BLaER1 treated with 17β-estradiol and CSF1 and Interleukin-3, amounts not matched to agents 10 nM and 100 nM (cell line): ENCODE data around the gene HSPA9.

Experiments used
- H3K27ac ChIP-seq, 11 experiments: shearing (Covaris generic); formaldehyde crosslinking; 2 replicates each; pipeline ENCODE4 v1.8.1; 2022
- H3K27me3 ChIP-seq, 11 experiments: shearing (Covaris generic); formaldehyde crosslinking; 2 replicates each; pipeline ENCODE4 v1.8.1; 2022
- H3K36me3 ChIP-seq, 11 experiments: shearing (Covaris generic); formaldehyde crosslinking; 2 replicates each; pipeline ENCODE4 v1.8.1; 2022
- H3K4me1 ChIP-seq, 10 experiments: shearing (Covaris generic); formaldehyde crosslinking; 2 replicates each; pipeline ENCODE4 v1.8.1; 2022
- H3K4me2 ChIP-seq, 11 experiments: shearing (Covaris generic); formaldehyde crosslinking; 2 replicates each; pipeline ENCODE4 v1.8.1; 2022
- H3K4me3 ChIP-seq, 10 experiments: shearing (Covaris generic); formaldehyde crosslinking; 2 replicates each; pipeline ENCODE4 v1.8.1; 2022
- H3K9ac ChIP-seq, 11 experiments: shearing (Covaris generic); formaldehyde crosslinking; 2 replicates each; pipeline ENCODE4 v1.8.1; 2022
- H3K9me3 ChIP-seq, 11 experiments: shearing (Covaris generic); formaldehyde crosslinking; replicated peaks in 1 of 11; 2 replicates each; pipeline ENCODE4 v1.8.1; 2022
- H4K20me1 ChIP-seq, 11 experiments: shearing (Covaris generic); formaldehyde crosslinking; 2 replicates each; pipeline ENCODE4 v1.8.1; 2022
- Cebpa-rat ChIP-seq, 11 experiments: shearing (Covaris generic); IDR thresholded peaks; 2 replicates each; pipeline ENCODE4 v1.8.1; 2022

Gene HSPA9

DNA sequence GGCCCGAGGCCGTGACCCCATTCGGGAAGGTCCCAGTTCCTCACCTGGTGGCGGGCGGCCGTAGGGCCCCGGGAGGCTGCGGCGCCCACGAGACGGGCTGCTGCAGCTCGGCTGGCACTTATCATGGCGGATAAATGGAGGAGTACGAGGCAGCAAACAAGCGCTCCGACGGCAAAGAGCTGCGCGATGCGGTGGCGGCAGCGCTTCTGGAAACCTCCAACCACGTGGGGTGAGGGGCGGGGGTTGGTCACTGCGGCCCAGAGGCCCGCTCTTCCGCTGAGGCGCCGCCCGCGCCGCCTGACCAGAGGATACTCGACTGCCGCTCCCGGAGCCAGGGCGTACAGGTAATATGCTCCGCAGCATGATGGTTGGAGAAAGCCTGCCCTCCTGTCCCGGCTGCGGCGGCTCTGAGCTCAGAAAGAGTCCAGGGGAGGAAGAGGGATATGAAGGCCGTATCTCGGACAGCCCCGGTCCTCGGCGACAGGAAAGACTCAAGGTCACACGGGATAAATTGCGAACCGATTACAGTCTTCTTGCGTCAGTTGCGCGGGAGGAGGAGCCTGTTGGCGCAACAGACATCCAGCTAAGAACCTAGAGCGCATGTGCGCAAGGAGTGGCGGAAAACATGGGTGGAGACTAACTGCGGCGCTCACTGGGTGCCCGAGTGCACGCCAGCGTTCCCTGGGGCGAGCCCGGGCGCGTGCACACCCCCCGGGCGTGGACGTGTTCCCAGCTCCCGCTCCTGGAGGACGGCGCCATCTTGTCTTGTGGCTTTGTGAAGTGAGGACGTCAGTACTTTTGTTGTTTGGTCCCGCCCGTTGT is at the start of gene HSPA9:
Gene HSPA9 (minus strand): TSS at position 208 of the 822 bp plus-strand sequence. CDS start 83 bp downstream, at position 125.
- Histone ChIP-seq H3K4me1 (peaks cover 16 to 46% (median 30%) of the 10 kb centered on the region in 10 experiments), H3K27ac (peak within 1 kb of the TSS; percentile 95 to 100 (median 98)), H3K4me3 (peak within 1 kb of the TSS; percentile 81 to 99 (median 91)), H4K20me1 (peaks cover 27 to 46% (median 40%) of the 10 kb centered on the region in 11 experiments; a peak in 21 of 22 replicates), H3K27me3 (no peaks in the 10 kb centered on the region), H3K9ac (peak within 1 kb of the TSS; percentile 92 to 99 (median 98)), H3K36me3 (peaks cover 33 to 41% (median 38%) of the 10 kb centered on the region in 11 experiments), H3K9me3 (0 out of 22 replicates have a peak, but pooled peaks cover 0 to 6% (median 0%) of the 10 kb centered on the region in 11 experiments), H3K4me2 (peak within 1 kb of the TSS; percentile 85 to 98 (median 92))
- peak; percentile 85 to 100 (median 96); a peak in 20 of 22 replicates for TF ChIP-seq Cebpa-rat (IDR thresholded peaks at IDR 0.05)

GRCh38 chr5:138623053-138623452 is 47.9 kb upstream of the HSPA9 start:
- no peak for TF ChIP-seq Cebpa-rat (IDR thresholded peaks at IDR 0.05)
- peak overlapping the region in 2 of 11 experiments; percentile 27 to 49; a peak in 2 of 22 replicates for H3K4me2 ChIP-seq
- no peak overlapping the region for H3K27ac ChIP-seq
- peaks cover 0 to 62% (median 6%) of the 10 kb centered on the region in 10 experiments; a peak in 11 of 20 replicates for H3K4me1 ChIP-seq
- H3K36me3 ChIP-seq: no peaks in the 10 kb centered on the region
- H3K27me3 ChIP-seq: no peaks in the 10 kb centered on the region
- H4K20me1 ChIP-seq: no peaks in the 10 kb centered on the region
- H3K4me3 ChIP-seq: no peak overlapping the region
- H3K9me3 ChIP-seq: no peaks in the 10 kb centered on the region; a peak in 1 of 22 replicates
- no peak overlapping the region for H3K9ac ChIP-seq

GRCh38 chr5:138622051-138622450 is 46.9 kb upstream of the HSPA9 start:
- no peaks in the 10 kb centered on the region for H4K20me1 ChIP-seq
- H3K36me3 ChIP-seq: no peaks in the 10 kb centered on the region
- no peak for TF ChIP-seq Cebpa-rat (IDR thresholded peaks at IDR 0.05)
- H3K9me3 ChIP-seq: no peaks in the 10 kb centered on the region; a peak in 1 of 22 replicates
- no peaks in the 10 kb centered on the region for H3K27me3 ChIP-seq
- no peak overlapping the region for H3K9ac ChIP-seq
- no peak overlapping the region for H3K4me3 ChIP-seq
- peaks cover 0 to 62% (median 6%) of the 10 kb centered on the region in 10 experiments; a peak in 11 of 20 replicates for H3K4me1 ChIP-seq
- peak overlapping the region in 2 of 11 experiments; percentile 27 to 49; a peak in 5 of 22 replicates for H3K4me2 ChIP-seq
- H3K27ac ChIP-seq: no peak overlapping the region

DNA sequence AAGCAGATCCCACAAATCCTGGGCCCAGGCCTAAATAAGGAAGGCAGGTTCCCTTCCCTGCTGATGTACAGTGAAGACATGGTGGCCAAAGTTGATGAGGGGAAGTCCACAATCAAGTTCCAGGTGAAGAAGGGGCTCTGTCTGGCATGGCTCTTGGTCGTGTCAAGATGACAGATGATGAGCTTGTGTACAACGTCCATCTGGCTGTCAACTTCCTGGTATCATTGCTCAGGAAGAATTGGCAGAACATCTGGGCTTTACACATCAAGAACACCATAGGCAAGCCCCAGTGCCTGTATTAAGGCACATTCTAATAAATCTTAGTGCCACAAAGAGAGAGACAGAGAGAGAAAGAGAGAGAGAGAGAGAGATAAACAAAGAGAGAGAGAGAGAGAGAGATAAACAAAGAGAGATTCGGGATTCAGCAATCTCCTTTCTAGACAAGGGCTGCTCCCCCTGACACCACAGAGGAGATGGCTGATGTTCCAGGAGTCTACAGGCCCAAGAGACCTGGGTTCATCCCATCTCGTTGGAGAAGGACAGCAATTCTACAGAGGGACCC is 45.5 kb upstream of the HSPA9 start:
- H3K36me3 ChIP-seq: no peaks in the 10 kb centered on the region
- no peak for TF ChIP-seq Cebpa-rat (IDR thresholded peaks at IDR 0.05)
- no peak overlapping the region for H3K9ac ChIP-seq

DNA sequence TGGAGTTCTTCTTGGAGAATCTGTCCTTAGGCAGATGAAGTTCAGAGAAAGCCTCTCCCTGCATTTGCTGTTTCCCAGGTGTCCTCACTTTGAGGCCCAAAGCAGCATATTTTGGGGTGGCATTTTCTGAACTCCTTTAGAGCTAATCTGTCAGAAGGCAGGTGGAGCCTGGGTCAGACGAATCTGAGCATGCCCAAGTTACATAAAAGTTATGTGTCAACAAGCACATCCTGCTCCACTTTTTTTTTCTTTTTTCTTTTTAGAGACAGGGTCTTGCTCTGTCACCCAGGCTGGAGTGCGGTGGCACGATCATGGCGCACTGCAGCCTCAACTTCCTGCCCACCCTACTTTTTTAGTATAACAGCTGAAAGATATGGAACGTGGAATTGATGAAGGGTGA is 41.3 kb upstream of the HSPA9 start:
- peaks cover 5 to 30% (median 12%) of the 10 kb centered on the region in 10 experiments for H3K4me1 ChIP-seq
- no peak overlapping the region for H3K27ac ChIP-seq
- H3K4me3 ChIP-seq: no peak overlapping the region
- H3K9ac ChIP-seq: no peak overlapping the region
- no peaks in the 10 kb centered on the region for H3K27me3 ChIP-seq
- peak overlapping the region in 8 of 11 experiments; percentile 2 to 32 (median 15); a peak in 6 of 22 replicates for H3K4me2 ChIP-seq
- no peaks in the 10 kb centered on the region for H3K9me3 ChIP-seq
- no peaks in the 10 kb centered on the region for H3K36me3 ChIP-seq
- H4K20me1 ChIP-seq: no peaks in the 10 kb centered on the region
- TF ChIP-seq Cebpa-rat (IDR thresholded peaks at IDR 0.05): no peak

More for the DNA sequence above, 45.5 kb upstream of the HSPA9 start:
- peaks cover 0 to 54% (median 9%) of the 10 kb centered on the region in 10 experiments; a peak in 14 of 20 replicates for H3K4me1 ChIP-seq
- H3K9me3 ChIP-seq: no peaks in the 10 kb centered on the region; a peak in 1 of 22 replicates
- no peak overlapping the region for H3K4me3 ChIP-seq
- no peaks in the 10 kb centered on the region for H4K20me1 ChIP-seq
- no peaks in the 10 kb centered on the region for H3K27me3 ChIP-seq
- H3K4me2 ChIP-seq: peak overlapping the region in 2 of 11 experiments; percentile 4 to 48; a peak in 2 of 22 replicates
- peak overlapping the region in 1 of 11 experiments; percentile 30; a peak in 1 of 22 replicates for H3K27ac ChIP-seq

DNA sequence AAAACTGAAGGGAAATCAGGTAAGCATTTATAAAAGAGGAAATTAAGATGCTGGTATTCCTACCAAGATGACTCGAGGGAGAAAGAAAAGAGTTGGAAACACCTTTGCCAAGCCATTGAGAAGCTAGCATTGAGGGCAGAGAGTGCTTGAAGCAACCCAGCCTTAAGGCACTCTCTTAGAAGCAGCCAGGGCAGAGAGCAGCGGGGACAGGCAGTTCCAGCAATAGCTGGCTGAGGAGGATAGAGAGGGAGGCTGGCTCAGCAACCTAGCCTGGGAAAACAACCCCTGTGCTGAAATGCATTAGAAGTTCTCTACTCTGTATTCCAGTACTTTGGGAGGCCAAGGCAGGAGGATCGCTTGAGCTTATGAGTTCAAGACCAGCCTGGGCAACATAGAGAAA is 40.3 kb upstream of the HSPA9 start:
- Histone ChIP-seq H3K4me3 (no peak overlapping the region), H3K36me3 (no peaks in the 10 kb centered on the region)
- TF ChIP-seq Cebpa-rat (IDR thresholded peaks at IDR 0.05): no peak

DNA sequence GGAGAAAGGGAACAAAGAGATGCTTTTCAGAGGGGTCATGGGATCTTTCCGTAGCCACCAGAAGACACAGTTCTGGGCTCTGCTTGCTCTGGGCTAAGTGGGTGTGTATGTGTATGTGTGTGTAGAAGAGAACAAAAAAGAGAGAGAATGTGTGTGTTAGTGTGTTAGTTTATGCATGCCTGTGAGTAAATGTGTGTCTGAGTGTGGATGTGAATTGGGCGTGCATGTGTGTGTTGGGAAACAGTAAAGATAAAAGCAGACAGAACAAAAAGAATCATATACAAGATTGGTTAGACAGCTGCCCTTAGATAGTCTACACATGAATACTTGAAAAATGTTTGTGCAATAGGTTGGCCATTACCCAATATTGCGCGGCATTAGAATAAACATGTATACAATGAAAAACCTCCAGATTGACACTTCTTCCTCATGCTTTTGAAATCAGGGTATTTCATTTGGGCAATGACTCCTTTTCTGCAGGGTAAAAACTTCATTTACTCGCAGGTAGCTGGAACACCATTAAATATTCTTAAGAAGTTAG is 36.5 kb upstream of the HSPA9 start:
- Histone ChIP-seq H3K27me3 (no peaks in the 10 kb centered on the region), H3K27ac (peak overlapping the region in 10 of 11 experiments; percentile 12 to 64 (median 44); a peak in 14 of 22 replicates), H3K9me3 (no peaks in the 10 kb centered on the region), H3K4me1 (peaks cover 16 to 22% (median 20%) of the 10 kb centered on the region in 10 experiments), H3K36me3 (no peaks in the 10 kb centered on the region), H3K4me2 (peak overlapping the region; percentile 67 to 90 (median 86)), H3K9ac (peak overlapping the region; percentile 24 to 60 (median 53); a peak in 18 of 22 replicates), H3K4me3 (peak overlapping the region in 7 of 10 experiments; percentile 7 to 45 (median 23); a peak in 5 of 20 replicates), H4K20me1 (no peaks in the 10 kb centered on the region)
- no peak for TF ChIP-seq Cebpa-rat (IDR thresholded peaks at IDR 0.05)

More for the DNA sequence above, 40.3 kb upstream of the HSPA9 start:
- Histone ChIP-seq H3K27ac (no peak overlapping the region), H4K20me1 (no peaks in the 10 kb centered on the region), H3K4me1 (peaks cover 15 to 39% (median 23%) of the 10 kb centered on the region in 10 experiments), H3K9ac (no peak overlapping the region), H3K4me2 (no peak overlapping the region), H3K9me3 (no peaks in the 10 kb centered on the region), H3K27me3 (no peaks in the 10 kb centered on the region)

DNA sequence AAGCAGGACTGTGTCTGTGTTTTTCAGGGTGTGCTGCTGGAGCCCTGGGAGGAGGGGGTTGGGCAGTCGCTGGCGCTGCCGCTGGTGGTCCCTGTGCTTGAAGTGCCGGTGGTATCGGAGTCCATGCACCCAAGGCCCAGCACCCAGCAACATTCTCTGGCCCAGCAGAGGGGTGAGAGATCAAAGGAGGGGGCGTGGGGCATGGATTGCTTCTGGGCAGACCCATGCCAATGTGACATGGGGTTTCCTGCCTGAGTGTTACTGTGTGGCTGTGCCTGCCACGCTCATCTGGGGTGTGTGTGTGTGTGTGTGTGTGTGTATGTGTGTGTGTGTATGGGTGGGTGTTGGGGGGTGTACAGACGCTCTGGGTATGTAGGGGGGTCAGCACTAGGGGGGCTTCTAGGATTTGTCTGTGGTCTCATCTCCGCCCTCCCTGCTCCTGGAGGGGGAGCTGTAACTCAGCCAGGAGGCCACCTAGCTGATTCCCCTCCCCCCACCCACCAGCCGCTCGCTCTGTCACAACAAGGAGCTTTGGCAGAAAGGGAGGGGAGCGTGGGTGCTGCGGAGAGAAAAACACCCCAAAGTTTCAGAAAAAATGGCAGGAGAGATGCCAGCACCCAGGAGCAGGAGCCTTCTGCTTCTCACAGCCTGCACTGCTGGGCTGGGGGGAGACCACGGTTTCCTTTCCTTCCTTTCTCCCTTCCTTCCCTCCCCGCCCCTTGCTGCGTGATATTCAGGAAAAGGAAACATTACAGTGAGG is 35.9 kb upstream of the HSPA9 start:
- H3K27ac ChIP-seq: peak overlapping the region in 10 of 11 experiments; percentile 12 to 64 (median 46); a peak in 17 of 22 replicates

More for the DNA sequence above, 35.9 kb upstream of the HSPA9 start:
- H3K27me3 ChIP-seq: no peaks in the 10 kb centered on the region
- H3K9me3 ChIP-seq: no peaks in the 10 kb centered on the region
- peaks cover 15 to 23% (median 17%) of the 10 kb centered on the region in 10 experiments for H3K4me1 ChIP-seq
- no peaks in the 10 kb centered on the region for H4K20me1 ChIP-seq
- H3K9ac ChIP-seq: peak overlapping the region; percentile 24 to 60 (median 53); a peak in 19 of 22 replicates
- no peaks in the 10 kb centered on the region for H3K36me3 ChIP-seq
- H3K4me3 ChIP-seq: peak overlapping the region in 9 of 10 experiments; percentile 7 to 45 (median 23); a peak in 8 of 20 replicates
- peak overlapping the region; percentile 67 to 90 (median 86) for H3K4me2 ChIP-seq
- no peak for TF ChIP-seq Cebpa-rat (IDR thresholded peaks at IDR 0.05)
